Ectodermal cell (in vitro differentiated cells): ENCODE results near the gene TRPM3.

ENCODE experiments used
- H3K27ac ChIP-seq: 2 replicates; pipeline ENCODE4 v1.7.0; 2013; ENCODE audit warnings: mild to moderate bottlenecking, low read depth, low read length; ENCODE audit not compliant: insufficient read depth, poor library complexity, severe bottlenecking
- H3K27me3 ChIP-seq: 2 replicates; pipeline ENCODE4 v1.7.0; 2013; ENCODE audit warnings: mild to moderate bottlenecking, low read length; ENCODE audit not compliant: insufficient read depth, control insufficient read depth, poor library complexity, severe bottlenecking
- H3K36me3 ChIP-seq: one replicate; pipeline ENCODE4 v1.7.0; 2013; ENCODE audit warnings: low read length; ENCODE audit not compliant: control insufficient read depth, insufficient read depth
- H3K4me1 ChIP-seq: one replicate; pipeline ENCODE4 v1.7.0; 2013; ENCODE audit warnings: low read length; ENCODE audit not compliant: control insufficient read depth, insufficient read depth
- H3K4me3 ChIP-seq: 2 replicates; pipeline ENCODE4 v1.7.0; 2013; ENCODE audit warnings: low read depth, low read length, control low read depth; ENCODE audit not compliant: insufficient read depth
- H3K9me3 ChIP-seq: 2 replicates; pipeline ENCODE4 v1.7.0; 2013; ENCODE audit warnings: mild to moderate bottlenecking, low read length, moderate library complexity; ENCODE audit not compliant: control insufficient read depth
- WGBS, 2 experiments: methylation state at CpG; one replicate each; pipeline ENCODE4 v1.1.7; 2013; ENCODE audit warnings: missing lambda C conversion rate in 2 of 2; 5-methylcytosine and 5-hydroxymethylcytosine counted together

TRPM3 gene

GRCh38 chr9:70861797-70862196 lies 259.6 kb downstream of the TRPM3 start:
- Histone ChIP-seq H3K4me3 (no peak overlapping the region), H3K27me3 (no peaks in the 10 kb centered on the region), H3K9me3 (no peaks in the 10 kb centered on the region), H3K4me1 (no peaks in the 10 kb centered on the region), H3K27ac (no peak overlapping the region), H3K36me3 (no peaks in the 10 kb centered on the region)
- 82 to 89% methylated on average over 3 of the region's 4 CpGs for WGBS, 2 experiments

GRCh38 chr9:70861376-70861775 lies 260.0 kb downstream of the TRPM3 start:
- WGBS, 2 experiments, result 89 to 95% methylated on average over 3 of the region's 3 CpGs
- Histone ChIP-seq H3K4me1 (no peaks in the 10 kb centered on the region), H3K9me3 (no peaks in the 10 kb centered on the region), H3K27me3 (no peaks in the 10 kb centered on the region), H3K27ac (no peak overlapping the region), H3K36me3 (no peaks in the 10 kb centered on the region), H3K4me3 (no peak overlapping the region)

- no peaks in the 10 kb centered on the region for H3K36me3 ChIP-seq
- no peak overlapping the region for H3K4me3 ChIP-seq
- WGBS, 2 experiments, result 93 to 94% methylated on average over 2 of the region's 2 CpGs
- no peaks in the 10 kb centered on the region for H3K4me1 ChIP-seq
- H3K27ac ChIP-seq, result no peak overlapping the region
- H3K9me3 ChIP-seq, result no peaks in the 10 kb centered on the region
- H3K27me3 ChIP-seq, result no peaks in the 10 kb centered on the region
These were observed 261.7 kb downstream of the TRPM3 start for GRCh38 chr9:70859694-70860093.

- H3K4me1 ChIP-seq, result no peaks in the 10 kb centered on the region
- H3K27ac ChIP-seq, result no peak overlapping the region
- H3K4me3 ChIP-seq, result no peak overlapping the region
- 88% methylated on average over 1 of the region's 2 CpGs; no CpG with 5 or more reads in 1 of the 2 experiments for WGBS, 2 experiments
- no peaks in the 10 kb centered on the region for H3K9me3 ChIP-seq
- no peaks in the 10 kb centered on the region for H3K27me3 ChIP-seq
- H3K36me3 ChIP-seq, result no peaks in the 10 kb centered on the region
These were observed 265.0 kb downstream of the TRPM3 start for GRCh38 chr9:70856411-70856810.

- Histone ChIP-seq H3K4me3 (no peak overlapping the region), H3K4me1 (no peaks in the 10 kb centered on the region), H3K27me3 (no peaks in the 10 kb centered on the region), H3K9me3 (no peaks in the 10 kb centered on the region), H3K36me3 (no peaks in the 10 kb centered on the region), H3K27ac (no peak overlapping the region)
- WGBS, 2 experiments, result no CpG with 5 or more reads among the region's 1 CpG
These were observed 268.6 kb downstream of the TRPM3 start for GRCh38 chr9:70852711-70853240.

- Histone ChIP-seq H3K9me3 (no peaks in the 10 kb centered on the region), H3K4me3 (no peak overlapping the region), H3K27ac (no peak overlapping the region), H3K4me1 (no peaks in the 10 kb centered on the region), H3K27me3 (no peaks in the 10 kb centered on the region), H3K36me3 (no peaks in the 10 kb centered on the region)
- WGBS, 2 experiments, result 91 to 98% methylated on average over 2 of the region's 2 CpGs
These were observed 281.2 kb downstream of the TRPM3 start for GRCh38 chr9:70840266-70840665.

GRCh38 chr9:70835323-70835722 lies 286.1 kb downstream of the TRPM3 start:
- H3K4me1 ChIP-seq, result no peaks in the 10 kb centered on the region
- H3K36me3 ChIP-seq, result no peaks in the 10 kb centered on the region
- no peak overlapping the region for H3K4me3 ChIP-seq
- WGBS, 2 experiments, result 97 to 98% methylated on average over 2 to 3 of the region's 4 CpGs
- no peaks in the 10 kb centered on the region for H3K9me3 ChIP-seq
- H3K27ac ChIP-seq, result no peak overlapping the region
- no peaks in the 10 kb centered on the region for H3K27me3 ChIP-seq

- Histone ChIP-seq H3K27ac (no peak overlapping the region), H3K36me3 (no peaks in the 10 kb centered on the region), H3K4me1 (peaks cover 4% of the 10 kb centered on the region), H3K9me3 (no peaks in the 10 kb centered on the region), H3K4me3 (no peak overlapping the region), H3K27me3 (no peaks in the 10 kb centered on the region)
These were observed 288.9 kb downstream of the TRPM3 start for GRCh38 chr9:70832492-70832891.

- no peak overlapping the region for H3K4me3 ChIP-seq
- H3K4me1 ChIP-seq, result peaks cover 4% of the 10 kb centered on the region
- H3K27me3 ChIP-seq, result no peaks in the 10 kb centered on the region
- no peaks in the 10 kb centered on the region for H3K36me3 ChIP-seq
- WGBS, 2 experiments, result 94 to 95% methylated on average over 2 to 4 of the region's 4 CpGs
- no peak overlapping the region for H3K27ac ChIP-seq
- H3K9me3 ChIP-seq, result no peaks in the 10 kb centered on the region
These were observed 290.8 kb downstream of the TRPM3 start for GRCh38 chr9:70830618-70831017.

GRCh38 chr9:70829591-70830265 lies 291.7 kb downstream of the TRPM3 start:
- no peaks in the 10 kb centered on the region for H3K27me3 ChIP-seq
- 63 to 69% methylated on average over 3 to 4 of the region's 5 CpGs for WGBS, 2 experiments
- no peaks in the 10 kb centered on the region for H3K36me3 ChIP-seq
- H3K4me3 ChIP-seq, result no peak overlapping the region
- no peaks in the 10 kb centered on the region for H3K9me3 ChIP-seq
- no peak overlapping the region for H3K27ac ChIP-seq
- peaks cover 4% of the 10 kb centered on the region for H3K4me1 ChIP-seq
